SH-SY5Y (cell line): ENCODE results near the gene BORCS5.

Experiments used
- GATA2 ChIP-seq: IDR thresholded peaks from 2 replicates; pipeline ENCODE4 v1.6.1; 2011; ENCODE audit warnings: mild to moderate bottlenecking, low read depth, low read length
- GATA3 ChIP-seq: IDR thresholded peaks from 2 replicates; pipeline ENCODE4 v1.6.1; 2011; ENCODE audit warnings: low read depth, mild to moderate bottlenecking, low read length, moderate library complexity

DNA sequence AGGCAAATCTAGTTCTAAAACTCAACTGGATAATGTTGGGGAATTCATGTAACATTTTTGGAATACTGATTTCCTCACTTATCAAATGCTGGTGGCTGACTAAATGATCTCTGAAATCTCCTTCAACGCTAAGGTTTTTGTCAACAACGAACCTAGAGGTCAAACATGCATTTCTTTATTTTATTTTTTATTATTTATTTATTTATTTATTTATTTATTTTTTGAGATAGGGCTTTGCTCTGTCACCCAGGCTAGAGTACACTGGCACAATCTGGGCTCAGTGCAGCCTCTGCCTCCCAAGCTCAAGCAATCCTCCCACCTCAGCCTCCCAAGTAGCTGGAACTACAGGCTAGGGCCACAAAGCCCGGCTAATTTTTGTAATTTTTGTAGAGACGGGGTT is 141.3 kb downstream of the BORCS5 start:
- no peak for TF ChIP-seq GATA3
- TF ChIP-seq GATA2 = no peak
